NCI-H1417 (cell line): Measurements from ENCODE around the gene GDPD1.
A peak's percentile ranks its signal among the peaks of the same experiment; 100 is the strongest.
"Not testable (repeated sequence)": the region's sequence is repeated elsewhere in the genome, so short reads cannot be mapped to it uniquely, and the experiment has no call there.

Source experiments
- DNase-seq, 3 experiments: peaks; one replicate each; lab custom pipeline; 2025; lab: John Stamatoyannopoulos, UW

Gene GDPD1

GRCh38 chr17:59220328-59221158 lies at the start of gene GDPD1:
GDPD1 (plus strand) TSS chr17:59220511; CDS start chr17:59220610, 99 bp downstream.
- DNase-seq: peak; percentile 96 to 98 (median 97)

GRCh38 chr17:59172436-59173004 lies 47.8 kb upstream of the GDPD1 start:
- DNase-seq: no peak

GRCh38 chr17:59174671-59175070 lies 45.6 kb upstream of the GDPD1 start:
- DNase-seq: no peak

- no peak for DNase-seq
Measured at GRCh38 chr17:59175076-59175475, 45.2 kb upstream of the GDPD1 start.

- no peak for DNase-seq
Measured at GRCh38 chr17:59178266-59178985, 41.9 kb upstream of the GDPD1 start.

GRCh38 chr17:59179601-59180000 lies 40.7 kb upstream of the GDPD1 start:
- not testable (repeated sequence) for DNase-seq

GRCh38 chr17:59180626-59181025 lies 39.7 kb upstream of the GDPD1 start:
- no peak for DNase-seq

GRCh38 chr17:59181481-59181880 lies 38.8 kb upstream of the GDPD1 start:
- no peak for DNase-seq

GRCh38 chr17:59185997-59186396 lies 34.3 kb upstream of the GDPD1 start:
- no peak for DNase-seq

- no peak for DNase-seq
Measured at GRCh38 chr17:59186850-59187249, 33.5 kb upstream of the GDPD1 start.

- DNase-seq: no peak
Measured at GRCh38 chr17:59190806-59191205, 29.5 kb upstream of the GDPD1 start.

- no peak for DNase-seq
Measured at GRCh38 chr17:59193336-59193862, 26.9 kb upstream of the GDPD1 start.

- no peak for DNase-seq
Measured at GRCh38 chr17:59199398-59199797, 20.9 kb upstream of the GDPD1 start.

- DNase-seq: no peak
Measured at GRCh38 chr17:59202320-59202719, 18.0 kb upstream of the GDPD1 start.

GRCh38 chr17:59219370-59219769 lies 941 bp upstream of the GDPD1 start:
- DNase-seq: no peak

- DNase-seq: no peak
Measured at GRCh38 chr17:59219992-59220327, 351 bp upstream of the GDPD1 start.

- DNase-seq: peak in 1 of 3 experiments; percentile 32
Measured at GRCh38 chr17:59221159-59221847, 992 bp downstream of the GDPD1 start.

GRCh38 chr17:59223813-59224212 lies 3.5 kb downstream of the GDPD1 start:
- no peak for DNase-seq

- DNase-seq: not testable (repeated sequence)
Measured at GRCh38 chr17:59228588-59228987, 8.3 kb downstream of the GDPD1 start.

GRCh38 chr17:59230764-59231163 lies 10.5 kb downstream of the GDPD1 start:
- no peak for DNase-seq

- no peak for DNase-seq
Measured at GRCh38 chr17:59234631-59235030, 14.3 kb downstream of the GDPD1 start.

GRCh38 chr17:59238906-59239305 lies 18.6 kb downstream of the GDPD1 start:
- peak in 1 of 3 experiments; percentile 12 for DNase-seq
